ENCODE data around the gene HABP4. TPM values are rescaled to one million over a fixed set of nuclear protein-coding genes. Genes with fewer than 3 reads are reported as not detected.

The HABP4 gene, protein sequence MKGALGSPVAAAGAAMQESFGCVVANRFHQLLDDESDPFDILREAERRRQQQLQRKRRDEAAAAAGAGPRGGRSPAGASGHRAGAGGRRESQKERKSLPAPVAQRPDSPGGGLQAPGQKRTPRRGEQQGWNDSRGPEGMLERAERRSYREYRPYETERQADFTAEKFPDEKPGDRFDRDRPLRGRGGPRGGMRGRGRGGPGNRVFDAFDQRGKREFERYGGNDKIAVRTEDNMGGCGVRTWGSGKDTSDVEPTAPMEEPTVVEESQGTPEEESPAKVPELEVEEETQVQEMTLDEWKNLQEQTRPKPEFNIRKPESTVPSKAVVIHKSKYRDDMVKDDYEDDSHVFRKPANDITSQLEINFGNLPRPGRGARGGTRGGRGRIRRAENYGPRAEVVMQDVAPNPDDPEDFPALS
- 100 to 1,000 TPM in 1 of 4 donors, 10 to 100 TPM in 3; 41.1 to 106 (median 60.0) TPM for total RNA-seq

- ATAC-seq, result peak; percentile 97
- H3K9me3 ChIP-seq, result no peaks in the 10 kb centered on the region
- peak within 1 kb of the TSS; percentile 71 to 78 for H3K4me3 ChIP-seq
- peaks cover 0 to 41% (median 4%) of the 10 kb centered on the region in 3 donors for H3K4me1 ChIP-seq
- WGBS, 2 donors (ENCODE audit: low coverage in 1 of 2), result no CpG with 5 or more reads among the region's 108 CpGs
- peak; percentile 71 for TF ChIP-seq POLR2AphosphoS5 (IDR thresholded peaks at IDR 0.05)
- TF ChIP-seq EP300 (IDR thresholded peaks at IDR 0.05), result no peak
- TF ChIP-seq, protein P1, sequence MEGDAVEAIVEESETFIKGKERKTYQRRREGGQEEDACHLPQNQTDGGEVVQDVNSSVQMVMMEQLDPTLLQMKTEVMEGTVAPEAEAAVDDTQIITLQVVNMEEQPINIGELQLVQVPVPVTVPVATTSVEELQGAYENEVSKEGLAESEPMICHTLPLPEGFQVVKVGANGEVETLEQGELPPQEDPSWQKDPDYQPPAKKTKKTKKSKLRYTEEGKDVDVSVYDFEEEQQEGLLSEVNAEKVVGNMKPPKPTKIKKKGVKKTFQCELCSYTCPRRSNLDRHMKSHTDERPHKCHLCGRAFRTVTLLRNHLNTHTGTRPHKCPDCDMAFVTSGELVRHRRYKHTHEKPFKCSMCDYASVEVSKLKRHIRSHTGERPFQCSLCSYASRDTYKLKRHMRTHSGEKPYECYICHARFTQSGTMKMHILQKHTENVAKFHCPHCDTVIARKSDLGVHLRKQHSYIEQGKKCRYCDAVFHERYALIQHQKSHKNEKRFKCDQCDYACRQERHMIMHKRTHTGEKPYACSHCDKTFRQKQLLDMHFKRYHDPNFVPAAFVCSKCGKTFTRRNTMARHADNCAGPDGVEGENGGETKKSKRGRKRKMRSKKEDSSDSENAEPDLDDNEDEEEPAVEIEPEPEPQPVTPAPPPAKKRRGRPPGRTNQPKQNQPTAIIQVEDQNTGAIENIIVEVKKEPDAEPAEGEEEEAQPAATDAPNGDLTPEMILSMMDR (IDR thresholded peaks at IDR 0.05), result peak in 1 of 4 experiments; percentile 33
- TF ChIP-seq POLR2A (IDR thresholded peaks at IDR 0.05), result peak; percentile 92 to 98
- H3K27ac ChIP-seq, result peak within 1 kb of the TSS; percentile 62 to 96 (median 94)
- no peaks in the 10 kb centered on the region for H3K27me3 ChIP-seq
- H3K36me3 ChIP-seq, result no peaks in the 10 kb centered on the region
Measured at GRCh38 chr9:96449845-96450612, at the start of gene HABP4. TSS of gene HABP4 (plus strand) at chr9:96450169. CDS start at chr9:96450280, 111 bp downstream.

- Histone ChIP-seq H3K36me3 (no peaks in the 10 kb centered on the region), H3K9me3 (no peaks in the 10 kb centered on the region), H3K4me1 (no peaks in the 10 kb centered on the region), H3K27me3 (no peaks in the 10 kb centered on the region), H3K27ac (no peak overlapping the region), H3K4me3 (no peak overlapping the region)
- no peak for ATAC-seq
- no peak for TF ChIP-seq POLR2AphosphoS5 (IDR thresholded peaks at IDR 0.05)
- no peak for TF ChIP-seq EP300 (IDR thresholded peaks at IDR 0.05)
- TF ChIP-seq, protein P1 (IDR thresholded peaks at IDR 0.05), result no peak
- no peak for TF ChIP-seq POLR2A (IDR thresholded peaks at IDR 0.05)
- WGBS, 2 donors (ENCODE audit: low coverage in 1 of 2), result 69 to 81% methylated on average over 7 to 9 of the region's 9 CpGs
Measured at GRCh38 chr9:96408409-96409280, 41.3 kb upstream of the HABP4 start.

- WGBS, 2 donors (ENCODE audit: low coverage in 1 of 2), result 90% methylated on average over 5 of the region's 5 CpGs; no CpG with 5 or more reads in 1 of the 2 donors
- peaks cover 0 to 2% (median 0%) of the 10 kb centered on the region in 3 donors for H3K4me1 ChIP-seq
- H3K36me3 ChIP-seq, result no peaks in the 10 kb centered on the region
- no peak overlapping the region for H3K4me3 ChIP-seq
- ATAC-seq, result no peak
- no peak for TF ChIP-seq POLR2AphosphoS5 (IDR thresholded peaks at IDR 0.05)
- no peak for TF ChIP-seq EP300 (IDR thresholded peaks at IDR 0.05)
- TF ChIP-seq, protein P1 (IDR thresholded peaks at IDR 0.05), result no peak
- TF ChIP-seq POLR2A (IDR thresholded peaks at IDR 0.05), result no peak
- H3K27me3 ChIP-seq, result no peaks in the 10 kb centered on the region
- H3K9me3 ChIP-seq, result no peaks in the 10 kb centered on the region
- no peak overlapping the region for H3K27ac ChIP-seq
Measured at GRCh38 chr9:96411129-96411838, 38.7 kb upstream of the HABP4 start.

DNA sequence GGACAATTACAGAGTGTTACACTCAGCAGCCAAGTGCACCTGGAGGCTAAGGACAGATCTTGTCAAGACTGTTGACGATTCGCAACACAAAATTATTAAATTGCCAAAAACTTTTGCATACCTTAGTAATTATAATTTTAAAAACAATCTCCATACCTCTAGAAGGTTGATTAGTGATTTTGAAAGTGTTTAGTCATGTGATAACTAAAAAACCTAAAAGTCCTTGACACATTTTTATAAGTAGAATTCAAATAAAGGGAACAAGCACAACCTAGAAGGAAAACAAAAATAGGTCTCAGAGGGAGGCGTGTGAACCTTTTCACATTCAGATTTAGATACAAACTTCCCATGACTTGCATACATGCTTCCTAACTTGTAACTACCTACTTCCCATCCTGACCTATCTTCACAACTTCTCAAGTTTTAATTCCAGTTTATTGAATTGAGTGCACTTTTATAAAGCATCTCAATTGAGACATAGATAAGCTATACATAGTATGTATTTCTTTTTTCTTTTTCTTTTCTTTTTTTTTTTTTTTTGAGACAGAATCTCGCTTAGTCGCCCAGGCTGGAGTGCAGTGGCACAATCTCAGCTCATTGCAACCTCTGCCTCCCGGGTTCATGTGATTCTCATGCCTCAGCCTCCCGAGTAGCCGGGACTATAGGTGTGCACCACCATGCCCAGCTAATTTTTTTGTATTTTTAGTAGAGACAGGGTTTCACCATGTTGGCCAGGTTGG is 37.6 kb upstream of the HABP4 start:
- peaks cover 0 to 9% (median 6%) of the 10 kb centered on the region in 3 donors for H3K4me1 ChIP-seq
- H3K27ac ChIP-seq, result no peak overlapping the region
- no peaks in the 10 kb centered on the region for H3K9me3 ChIP-seq
- H3K4me3 ChIP-seq, result no peak overlapping the region
- ATAC-seq, result no peak
- 68 to 72% methylated on average over 3 to 5 of the region's 8 CpGs for WGBS, 2 donors (ENCODE audit: low coverage in 1 of 2)
- TF ChIP-seq, protein P1 (IDR thresholded peaks at IDR 0.05), result no peak
- no peak for TF ChIP-seq EP300 (IDR thresholded peaks at IDR 0.05)
- no peak for TF ChIP-seq POLR2AphosphoS5 (IDR thresholded peaks at IDR 0.05)
- TF ChIP-seq POLR2A (IDR thresholded peaks at IDR 0.05), result no peak
- no peaks in the 10 kb centered on the region for H3K27me3 ChIP-seq
- no peaks in the 10 kb centered on the region for H3K36me3 ChIP-seq

All from gastroesophageal sphincter (tissue), 4 donors.